H9 (cell line): ENCODE results near the gene RPL28. TPM values are rescaled to one million over a fixed set of nuclear protein-coding genes. Genes with fewer than 3 reads are reported as not detected.
A peak's percentile ranks its signal among the peaks of the same experiment; 100 is the strongest.

Experiments
- DNase-seq: peaks from one replicate; pipeline ENCODE4 v3.0.0-alpha.2; 2017
- H2AFZ ChIP-seq: one replicate; pipeline ENCODE4 v1.6.1; 2013; ENCODE audit warnings: mild to moderate bottlenecking, low read length, control low read depth, moderate library complexity
- H2AK5ac ChIP-seq: 2 replicates; pipeline ENCODE4 v1.6.1; 2013; ENCODE audit warnings: low read length, control low read depth, mixed read lengths; ENCODE audit not compliant: insufficient read length
- H2BK120ac ChIP-seq: one replicate; pipeline ENCODE4 v1.6.1; 2013; ENCODE audit warnings: low read depth, mild to moderate bottlenecking, low read length, control low read depth, inconsistent platforms; ENCODE audit not compliant: poor library complexity, severe bottlenecking
- H2BK12ac ChIP-seq: 2 replicates; pipeline ENCODE4 v1.6.1; 2013; ENCODE audit warnings: low read length, control low read depth, mixed read lengths, low read depth; ENCODE audit not compliant: insufficient read length
- H2BK15ac ChIP-seq: 2 replicates; pipeline ENCODE4 v1.6.1; 2013; ENCODE audit warnings: low read depth, low read length, control low read depth
- H2BK20ac ChIP-seq: one replicate; pipeline ENCODE4 v1.6.1; 2013; ENCODE audit warnings: low read depth, mild to moderate bottlenecking, low read length, control low read depth, inconsistent platforms; ENCODE audit not compliant: poor library complexity, severe bottlenecking
- H2BK5ac ChIP-seq: 2 replicates; pipeline ENCODE4 v1.6.1; 2013; ENCODE audit warnings: low read length, control low read depth, mixed read lengths; ENCODE audit not compliant: insufficient read length
- H3K14ac ChIP-seq: 2 replicates; pipeline ENCODE4 v1.6.1; 2013; ENCODE audit warnings: low read length, control low read depth; ENCODE audit not compliant: insufficient read depth
- H3K18ac ChIP-seq: 2 replicates; pipeline ENCODE4 v1.6.1; 2013; ENCODE audit warnings: low read depth, mild to moderate bottlenecking, mixed read lengths, low read length, control low read depth; ENCODE audit not compliant: insufficient read length
- H3K23ac ChIP-seq: 2 replicates; pipeline ENCODE4 v1.6.1; 2013; ENCODE audit warnings: low read length, control low read depth, mixed read lengths, low read depth; ENCODE audit not compliant: insufficient read length
- H3K23me2 ChIP-seq: 2 replicates; pipeline ENCODE4 v1.6.1; 2013; ENCODE audit warnings: low read depth, mild to moderate bottlenecking, mixed read lengths, low read length, control low read depth; ENCODE audit not compliant: insufficient read length, poor library complexity, severe bottlenecking
- H3K27ac ChIP-seq: 2 replicates; pipeline ENCODE4 v1.5.1; 2013; ENCODE audit warnings: low read length, control low read depth, mixed read lengths, low read depth; ENCODE audit not compliant: insufficient read length
- H3K27me3 ChIP-seq: 2 replicates; pipeline ENCODE4 v1.6.1; 2013; ENCODE audit warnings: low read length, control low read depth, inconsistent platforms; ENCODE audit not compliant: insufficient read depth
- H3K4ac ChIP-seq: 2 replicates; pipeline ENCODE4 v1.6.1; 2013; ENCODE audit warnings: low read depth, mild to moderate bottlenecking, control low read depth, inconsistent platforms, low read length, moderate library complexity
- H3K4me1 ChIP-seq: 2 replicates; pipeline ENCODE4 v1.6.1; 2013; ENCODE audit warnings: low read length, control low read depth, inconsistent platforms; ENCODE audit not compliant: insufficient read depth
- H3K4me2 ChIP-seq: 2 replicates; pipeline ENCODE4 v1.6.1; 2013; ENCODE audit warnings: low read length, control low read depth, mixed read lengths; ENCODE audit not compliant: insufficient read length, insufficient read depth
- H3K56ac ChIP-seq: 2 replicates; pipeline ENCODE4 v1.6.1; 2013; ENCODE audit warnings: low read depth, mild to moderate bottlenecking, mixed read lengths, low read length, control low read depth; ENCODE audit not compliant: insufficient read length
- H3K79me1 ChIP-seq: 2 replicates; pipeline ENCODE4 v1.6.1; 2013; ENCODE audit warnings: low read depth, mild to moderate bottlenecking, moderate library complexity, low read length, control low read depth, inconsistent platforms; ENCODE audit not compliant: insufficient read depth, poor library complexity, severe bottlenecking
- H3K79me2 ChIP-seq: 2 replicates; pipeline ENCODE4 v1.6.1; 2013; ENCODE audit warnings: low read length, control low read depth, inconsistent platforms; ENCODE audit not compliant: insufficient read depth
- H3K9ac ChIP-seq: 2 replicates; pipeline ENCODE4 v1.6.1; 2013; ENCODE audit warnings: low read length, control low read depth, mixed read lengths; ENCODE audit not compliant: insufficient read length; ENCODE audit errors: extremely low read depth
- H3K9me3 ChIP-seq: one replicate; pipeline ENCODE4 v1.6.1; 2013; ENCODE audit warnings: low read depth, low read length, inconsistent platforms; ENCODE audit not compliant: control insufficient read depth
- H3T11ph ChIP-seq: one replicate; pipeline ENCODE4 v1.6.1; 2013; ENCODE audit warnings: mild to moderate bottlenecking, low read length, control low read depth, inconsistent platforms
- H4K20me1 ChIP-seq: one replicate; pipeline ENCODE4 v1.6.1; 2013; ENCODE audit not compliant: control insufficient read depth, insufficient read length, insufficient read depth
- H4K5ac ChIP-seq: 2 replicates; pipeline ENCODE4 v1.6.1; 2013; ENCODE audit warnings: low read depth, mild to moderate bottlenecking, mixed read lengths, low read length, control low read depth; ENCODE audit not compliant: insufficient read length
- H4K8ac ChIP-seq: replicated peaks from 2 replicates; pipeline ENCODE4 v1.6.1; 2013; ENCODE audit warnings: low read length, control low read depth, mixed read lengths, low read depth; ENCODE audit not compliant: insufficient read length
- H4K91ac ChIP-seq: 2 replicates; pipeline ENCODE4 v1.6.1; 2013; ENCODE audit warnings: low read depth, mild to moderate bottlenecking, moderate library complexity, mixed read lengths, low read length, control low read depth; ENCODE audit not compliant: insufficient read length
- H3K27ac Mint-ChIP-seq, 3 experiments: 2 replicates in 2 of 3; 3 replicates in 1 of 3; pipeline ENCODE4 v1.8.0; 2020 to 2021; ENCODE audit warnings: mixed read lengths in 3 of 3, mild to moderate bottlenecking in 1 of 3, moderate library complexity in 1 of 3
- H3K27me3 Mint-ChIP-seq: 2 replicates; pipeline ENCODE4 v1.8.0; 2021; ENCODE audit warnings: low read depth, mild to moderate bottlenecking, moderate library complexity, mixed read lengths
- H3K36me3 Mint-ChIP-seq, 3 experiments: 2 replicates in 2 of 3; 3 replicates in 1 of 3; pipeline ENCODE4 v1.8.0; 2020 to 2021; ENCODE audit warnings: low read depth in 3 of 3, mixed read lengths in 3 of 3; ENCODE audit not compliant: insufficient read depth in 1 of 3
- H3K4me1 Mint-ChIP-seq, 2 experiments: 2 replicates each; pipeline ENCODE4 v1.8.0; 2020; ENCODE audit warnings: mixed read lengths in 2 of 2
- H3K4me3 Mint-ChIP-seq, 2 experiments: 2 replicates in 1 of 2; 3 replicates in 1 of 2; pipeline ENCODE4 v1.8.0; 2020 to 2021; ENCODE audit warnings: mild to moderate bottlenecking in 2 of 2, mixed read lengths in 2 of 2, moderate library complexity in 1 of 2
- H3K9me3 Mint-ChIP-seq, 2 experiments: 2 replicates in 1 of 2; 3 replicates in 1 of 2; pipeline ENCODE4 v1.8.0; 2020; ENCODE audit warnings: mild to moderate bottlenecking in 2 of 2, mixed read lengths in 2 of 2, moderate library complexity in 1 of 2
- WGBS: extraction: QIAGEN DNeasy Blood & Tissue Kit; methylation state at CpG from one replicate; pipeline ENCODE4 v1.1.7; 2013; ENCODE audit warnings: missing lambda C conversion rate, low lambda C conversion rate, mixed read lengths; ENCODE audit not compliant: insufficient read length; ENCODE audit errors: extremely low coverage; 5-methylcytosine and 5-hydroxymethylcytosine counted together
- total RNA-seq: library from RNA; stranded (reverse); gene quantifications from 2 replicates; pipeline ENCODE4 v1.2.1, GENCODE V29; 2021
- TF ChIP-seq, protein P1 (sequence below): fragments of 200-600 bp; sonication (generic); conservative IDR thresholded peaks from 3 replicates; pipeline ENCODE4 v1.8.0; 2021; ENCODE audit warnings: antibody characterized with exemption, mild to moderate bottlenecking

The RPL28 gene
- total RNA-seq, 1 experiment from 2014 or later: 2,076 TPM

DNA sequence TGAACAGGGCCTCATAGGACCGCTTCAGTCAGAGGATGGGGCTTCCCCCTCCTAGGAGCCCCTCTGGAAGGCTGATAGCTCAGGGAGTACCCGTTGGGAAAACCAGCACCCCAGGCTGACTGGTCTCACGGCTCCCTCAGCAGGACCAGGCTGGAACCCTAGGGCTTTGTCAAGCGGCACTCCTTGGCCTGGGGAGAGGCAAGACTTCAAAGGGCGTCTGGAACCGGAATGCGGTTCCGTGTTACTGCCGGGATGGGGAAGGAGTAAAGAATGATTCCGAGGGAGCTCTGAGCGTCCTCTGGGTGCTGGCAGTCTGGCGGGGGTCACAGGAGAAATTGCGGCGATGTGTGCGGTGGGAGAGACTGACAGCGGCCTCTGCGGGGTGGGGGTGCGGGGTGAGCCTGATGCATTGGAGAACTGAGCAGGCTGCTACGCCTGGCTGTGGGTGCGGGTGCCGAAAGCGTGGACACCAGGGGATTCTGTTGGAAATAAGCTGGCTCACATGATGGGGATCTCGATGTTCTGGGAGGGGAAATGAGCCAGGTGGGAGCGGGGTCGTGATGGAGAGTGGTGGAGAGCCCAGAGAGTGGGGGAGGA, 33.1 kb upstream of the RPL28 start:
- TF ChIP-seq, protein P1, sequence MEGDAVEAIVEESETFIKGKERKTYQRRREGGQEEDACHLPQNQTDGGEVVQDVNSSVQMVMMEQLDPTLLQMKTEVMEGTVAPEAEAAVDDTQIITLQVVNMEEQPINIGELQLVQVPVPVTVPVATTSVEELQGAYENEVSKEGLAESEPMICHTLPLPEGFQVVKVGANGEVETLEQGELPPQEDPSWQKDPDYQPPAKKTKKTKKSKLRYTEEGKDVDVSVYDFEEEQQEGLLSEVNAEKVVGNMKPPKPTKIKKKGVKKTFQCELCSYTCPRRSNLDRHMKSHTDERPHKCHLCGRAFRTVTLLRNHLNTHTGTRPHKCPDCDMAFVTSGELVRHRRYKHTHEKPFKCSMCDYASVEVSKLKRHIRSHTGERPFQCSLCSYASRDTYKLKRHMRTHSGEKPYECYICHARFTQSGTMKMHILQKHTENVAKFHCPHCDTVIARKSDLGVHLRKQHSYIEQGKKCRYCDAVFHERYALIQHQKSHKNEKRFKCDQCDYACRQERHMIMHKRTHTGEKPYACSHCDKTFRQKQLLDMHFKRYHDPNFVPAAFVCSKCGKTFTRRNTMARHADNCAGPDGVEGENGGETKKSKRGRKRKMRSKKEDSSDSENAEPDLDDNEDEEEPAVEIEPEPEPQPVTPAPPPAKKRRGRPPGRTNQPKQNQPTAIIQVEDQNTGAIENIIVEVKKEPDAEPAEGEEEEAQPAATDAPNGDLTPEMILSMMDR: no peak
- H4K91ac ChIP-seq: no peak overlapping the region
- H3K27ac Mint-ChIP-seq: no peak overlapping the region
- no peak overlapping the region for H2BK120ac ChIP-seq
- peak overlapping the region; percentile 65 for H3K4me2 ChIP-seq
- no peak overlapping the region for H3T11ph ChIP-seq
- H3K23ac ChIP-seq: no peak overlapping the region
- H3K4ac ChIP-seq: no peak overlapping the region
- peaks cover 9% of the 10 kb centered on the region for H3K23me2 ChIP-seq
- H4K5ac ChIP-seq: no peak overlapping the region
- H3K18ac ChIP-seq: no peak overlapping the region
- no peaks in the 10 kb centered on the region for H4K20me1 ChIP-seq
- H2AK5ac ChIP-seq: no peak overlapping the region
- H3K4me3 Mint-ChIP-seq: peak overlapping the region; percentile 60 to 85
- no peak overlapping the region for H2BK20ac ChIP-seq
- no peak overlapping the region for H2BK15ac ChIP-seq
- H3K27ac ChIP-seq: no peak overlapping the region
- no peak overlapping the region for H3K56ac ChIP-seq
- no peak overlapping the region for H2BK12ac ChIP-seq
- no peak for DNase-seq
- peaks cover 62 to 65% of the 10 kb centered on the region in 2 experiments for H3K4me1 Mint-ChIP-seq
- H3K14ac ChIP-seq: no peak overlapping the region
- H3K79me2 ChIP-seq: no peaks in the 10 kb centered on the region
- H3K27me3 ChIP-seq: peaks cover 17% of the 10 kb centered on the region; the same call in 1 of the 2 replicates
- H2BK5ac ChIP-seq: no peak overlapping the region
- WGBS: no CpG with 5 or more reads among the region's 25 CpGs
- peaks cover 68% of the 10 kb centered on the region for H3K27me3 Mint-ChIP-seq
- no peak overlapping the region for H4K8ac ChIP-seq
- no peaks in the 10 kb centered on the region for H3K79me1 ChIP-seq
- H3K9me3 ChIP-seq: no peaks in the 10 kb centered on the region
- no peaks in the 10 kb centered on the region; a peak in 1 of 5 replicates for H3K9me3 Mint-ChIP-seq
- H2AFZ ChIP-seq: no peak overlapping the region
- peaks cover 2% of the 10 kb centered on the region; the same call in 1 of the 2 replicates for H3K4me1 ChIP-seq
- H3K36me3 Mint-ChIP-seq: peaks cover 2 to 35% (median 11%) of the 10 kb centered on the region in 3 experiments; a peak in 6 of 7 replicates
- no peak overlapping the region for H3K9ac ChIP-seq
